Panc1 (cell line): ENCODE data around the gene TRAF2. TPM values are rescaled to one million over a fixed set of nuclear protein-coding genes. Genes with fewer than 3 reads are reported as not detected.
A peak's percentile ranks its signal among the peaks of the same experiment; 100 is the strongest.

Experiments
- ATAC-seq: fragments of 200-7000 bp; cut with Tn5 transposase; 2 replicates; pipeline ENCODE4 v1.9.1; 2020; ENCODE audit warnings: mild to moderate bottlenecking, moderate library complexity
- BruUV-seq: library from RNA; stranded (reverse); fragments of 400-500 nt; replicated peaks from 2 replicates; lab custom pipeline; 2021; lab: Mats Ljungman, UMichigan
- CTCF ChIA-PET: fragments of 300-600 bp; sonication (Branson Sonifier 250); formaldehyde crosslinking; loops from one replicate; lab custom pipeline; 2022; ENCODE audit warnings: antibody characterized with exemption; lab: Charles Lee
- POLR2A ChIA-PET: fragments of 300-600 bp; sonication (Branson Sonifier 250); formaldehyde crosslinking; loops from one replicate; lab custom pipeline; 2022; ENCODE audit warnings: antibody characterized with exemption; lab: Charles Lee
- DNase-seq: peaks from one replicate; pipeline ENCODE4 v3.0.0-alpha.2; 2010; ENCODE audit warnings: low read depth, low spot score
- H3K27ac ChIP-seq: 2 replicates; pipeline ENCODE4 v1.5.1; 2011; ENCODE audit warnings: mild to moderate bottlenecking, low read length, inconsistent platforms
- H3K27me3 ChIP-seq: fragments of 200-500 bp; sonication (Bioruptor generic); 2 replicates; pipeline ENCODE4 v1.6.0; 2014; ENCODE audit warnings: low read length, inconsistent platforms; ENCODE audit not compliant: control insufficient read depth, insufficient read depth
- H3K36me3 ChIP-seq: fragments of 200-500 bp; sonication (Bioruptor generic); 2 replicates; pipeline ENCODE4 v1.5.1; 2014; ENCODE audit warnings: inconsistent platforms, mild to moderate bottlenecking, low read length, moderate library complexity; ENCODE audit not compliant: control insufficient read depth, insufficient read depth
- H3K4me1 ChIP-seq: 2 replicates; pipeline ENCODE4 v1.5.1; 2011; ENCODE audit warnings: inconsistent platforms, mild to moderate bottlenecking, low read length, moderate library complexity; ENCODE audit not compliant: control insufficient read depth, insufficient read depth
- H3K4me3 ChIP-seq, 2 experiments: 2 replicates each; pipeline ENCODE4 v1.5.1; 2011 to 2012; ENCODE audit warnings: low read depth in 2 of 2, low read length in 2 of 2, mild to moderate bottlenecking in 2 of 2, inconsistent platforms in 1 of 2, moderate library complexity in 1 of 2
- H3K9me3 ChIP-seq: fragments of 200-500 bp; sonication (Bioruptor generic); 2 replicates; pipeline ENCODE4 v1.5.1; 2014; ENCODE audit warnings: low read depth, mild to moderate bottlenecking, inconsistent platforms, low read length, moderate library complexity; ENCODE audit not compliant: control insufficient read depth, insufficient read depth
- CTCF ChIP-seq: fragments of 450-650 bp; IDR thresholded peaks from 2 replicates; pipeline ENCODE4 v1.5.1; 2017; ENCODE audit warnings: mild to moderate bottlenecking
- POLR2AphosphoS5 ChIP-seq: IDR thresholded peaks from 2 replicates; pipeline ENCODE4 v1.6.1; 2012; ENCODE audit warnings: mild to moderate bottlenecking, low read depth, low read length, moderate library complexity
- REST ChIP-seq, 2 experiments: IDR thresholded peaks; 2 replicates each; pipeline ENCODE4 v1.6.1; 2011 to 2012; ENCODE audit warnings: low read depth in 2 of 2, control low read depth in 1 of 2, low read length in 1 of 2, mild to moderate bottlenecking in 1 of 2, moderate library complexity in 1 of 2; ENCODE audit not compliant: insufficient read depth in 1 of 2
- SIN3A ChIP-seq: IDR thresholded peaks from 2 replicates; pipeline ENCODE4 v1.6.1; 2012; ENCODE audit warnings: low read depth, mild to moderate bottlenecking, low read length, moderate library complexity, borderline replicate concordance; ENCODE audit not compliant: insufficient read depth
- TCF7L2 ChIP-seq: IDR thresholded peaks from 2 replicates; pipeline ENCODE4 v1.6.1; 2011; ENCODE audit warnings: mild to moderate bottlenecking, low read depth, low read length, inconsistent platforms
- in situ Hi-C: cut with HindIII; loops from 2 replicates; pipeline ENCODE4 v1.10.0; 2016; ENCODE audit warnings: low sequenced_read_pairs, low pct_unique_long_range_greater_than_20kb
- intact Hi-C: fragments of 100-400 bp; cut with micrococcal nuclease; formaldehyde crosslinking; loops from one replicate; pipeline ENCODE4 v1.10.0; 2022; ENCODE audit not compliant: unreplicated experiment
- total RNA-seq: library from RNA; stranded (reverse); gene quantifications from one replicate; pipeline ENCODE4 v1.2.1, GENCODE V29; 2021; ENCODE audit not compliant: unreplicated experiment

The TRAF2 gene
- total RNA-seq, 1 experiment from 2014 or later = 48.7 TPM

- Histone ChIP-seq H3K4me3 (no peak overlapping the region), H3K27ac (no peak overlapping the region), H3K4me1 (no peaks in the 10 kb centered on the region), H3K27me3 (no peaks in the 10 kb centered on the region), H3K36me3 (peaks cover 2% of the 10 kb centered on the region; the same call in 1 of the 2 replicates), H3K9me3 (no peaks in the 10 kb centered on the region)
- CTCF ChIA-PET = no interaction called here
- POLR2A ChIA-PET = no interaction called here
- in situ Hi-C loops (no loop called here), intact Hi-C loops (no loop called here)
- ATAC-seq = peak; percentile 54; the same call in 1 of the 2 replicates
- no peak for TF ChIP-seq REST (IDR thresholded peaks at IDR 0.05; ENCODE audit: insufficient read depth in 1 of 2, low read depth in 2 of 2, low read length in 1 of 2)
- no peak for TF ChIP-seq POLR2AphosphoS5
- TF ChIP-seq CTCF = no peak
- no peak for TF ChIP-seq SIN3A
- TF ChIP-seq TCF7L2 = no peak
- no TSS peak for BruUV-seq
- no peak for DNase-seq
Observed at GRCh38 chr9:136910901-136911245, 24.6 kb downstream of the TRAF2 start.

- ChIA-PET POLR2A (no interaction called here), CTCF (no interaction called here)
- TF ChIP-seq SIN3A = no peak
- no peak for TF ChIP-seq REST (IDR thresholded peaks at IDR 0.05; ENCODE audit: insufficient read depth in 1 of 2, low read depth in 2 of 2, low read length in 1 of 2)
- no peak for TF ChIP-seq CTCF
- TF ChIP-seq TCF7L2 = no peak
- no peak for TF ChIP-seq POLR2AphosphoS5
- Histone ChIP-seq H3K4me3 (no peak overlapping the region), H3K9me3 (no peaks in the 10 kb centered on the region), H3K27ac (no peak overlapping the region), H3K4me1 (no peaks in the 10 kb centered on the region), H3K27me3 (no peaks in the 10 kb centered on the region), H3K36me3 (no peaks in the 10 kb centered on the region)
- DNase-seq (no peak), ATAC-seq (no peak)
- in situ Hi-C loops (no loop called here), intact Hi-C loops (no loop called here)
- no TSS peak for BruUV-seq
Observed at GRCh38 chr9:136913701-136914438, 27.6 kb downstream of the TRAF2 start.
